GM06990 (cell line): ENCODE results near the gene AUTS2.

Experiments used
- DNase-seq: peaks from one replicate; pipeline ENCODE4 v3.0.0-alpha.2; 2011; ENCODE audit not compliant: insufficient read length; ENCODE audit errors: extremely low read depth
- H3K27me3 ChIP-seq: replicated peaks from 2 replicates; pipeline ENCODE4 v1.6.0; 2011; ENCODE audit warnings: low read length; ENCODE audit not compliant: control insufficient read depth, insufficient read depth
- H3K36me3 ChIP-seq: 2 replicates; pipeline ENCODE4 v1.5.1; 2011; ENCODE audit warnings: low read length; ENCODE audit not compliant: control insufficient read depth, insufficient read depth
- H3K4me3 ChIP-seq: replicated peaks from 2 replicates; pipeline ENCODE4 v1.5.1; 2011; ENCODE audit warnings: low read depth, mild to moderate bottlenecking, control low read depth, low read length
- TF ChIP-seq, protein P1 (sequence below): IDR thresholded peaks from 2 replicates; pipeline ENCODE4 v1.5.1; 2011; ENCODE audit warnings: low read length, control low read depth, mild to moderate bottlenecking, inconsistent platforms; ENCODE audit not compliant: insufficient read depth, poor library complexity, severe bottlenecking

Gene AUTS2

DNA sequence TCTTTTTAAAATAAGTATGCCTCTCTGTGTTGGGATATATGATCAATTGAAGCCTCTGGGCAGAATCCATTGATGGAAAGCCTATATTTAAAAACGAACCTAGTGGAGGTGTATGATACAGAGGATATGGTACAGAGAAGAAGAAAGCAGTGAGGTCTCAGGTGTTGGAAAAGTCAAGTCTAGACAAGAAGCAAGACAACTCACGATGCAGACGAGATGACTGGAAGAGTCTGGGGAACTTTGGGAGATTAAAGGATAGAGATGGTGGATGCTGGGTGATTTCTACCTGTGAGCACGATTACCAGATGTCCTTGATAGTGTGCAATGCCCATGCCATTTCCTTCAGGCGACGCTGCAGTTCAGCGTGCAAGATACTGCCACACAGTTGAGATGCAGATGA, 1009.0 kb downstream of the AUTS2 start:
- H3K27me3 ChIP-seq: no peaks in the 10 kb centered on the region
- H3K36me3 ChIP-seq: no peaks in the 10 kb centered on the region
- no peak overlapping the region for H3K4me3 ChIP-seq
- TF ChIP-seq, protein P1, sequence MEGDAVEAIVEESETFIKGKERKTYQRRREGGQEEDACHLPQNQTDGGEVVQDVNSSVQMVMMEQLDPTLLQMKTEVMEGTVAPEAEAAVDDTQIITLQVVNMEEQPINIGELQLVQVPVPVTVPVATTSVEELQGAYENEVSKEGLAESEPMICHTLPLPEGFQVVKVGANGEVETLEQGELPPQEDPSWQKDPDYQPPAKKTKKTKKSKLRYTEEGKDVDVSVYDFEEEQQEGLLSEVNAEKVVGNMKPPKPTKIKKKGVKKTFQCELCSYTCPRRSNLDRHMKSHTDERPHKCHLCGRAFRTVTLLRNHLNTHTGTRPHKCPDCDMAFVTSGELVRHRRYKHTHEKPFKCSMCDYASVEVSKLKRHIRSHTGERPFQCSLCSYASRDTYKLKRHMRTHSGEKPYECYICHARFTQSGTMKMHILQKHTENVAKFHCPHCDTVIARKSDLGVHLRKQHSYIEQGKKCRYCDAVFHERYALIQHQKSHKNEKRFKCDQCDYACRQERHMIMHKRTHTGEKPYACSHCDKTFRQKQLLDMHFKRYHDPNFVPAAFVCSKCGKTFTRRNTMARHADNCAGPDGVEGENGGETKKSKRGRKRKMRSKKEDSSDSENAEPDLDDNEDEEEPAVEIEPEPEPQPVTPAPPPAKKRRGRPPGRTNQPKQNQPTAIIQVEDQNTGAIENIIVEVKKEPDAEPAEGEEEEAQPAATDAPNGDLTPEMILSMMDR: no peak
- DNase-seq: no peak

DNA sequence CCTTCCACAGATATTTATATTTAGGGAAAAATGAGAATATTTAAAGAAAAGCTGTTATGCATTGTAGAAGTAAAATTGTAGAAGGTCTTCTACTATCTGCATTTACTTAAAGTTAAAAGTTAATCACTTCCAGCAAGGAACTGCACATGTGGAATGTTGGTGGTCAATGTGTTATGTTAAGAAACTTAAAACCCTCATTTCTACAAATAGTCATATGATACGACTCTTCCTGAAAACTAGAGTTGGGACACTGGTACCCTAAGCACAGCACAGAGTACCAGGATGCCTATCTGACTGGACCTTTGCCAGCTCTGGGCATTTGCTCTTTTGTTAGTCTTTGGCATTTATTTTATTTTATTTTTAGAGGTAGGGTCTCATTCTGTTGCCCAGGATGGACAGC, 1009.5 kb downstream of the AUTS2 start:
- Histone ChIP-seq H3K36me3 (no peaks in the 10 kb centered on the region), H3K27me3 (no peaks in the 10 kb centered on the region), H3K4me3 (no peak overlapping the region)
- no peak for DNase-seq
- TF ChIP-seq, protein P1: no peak

DNA sequence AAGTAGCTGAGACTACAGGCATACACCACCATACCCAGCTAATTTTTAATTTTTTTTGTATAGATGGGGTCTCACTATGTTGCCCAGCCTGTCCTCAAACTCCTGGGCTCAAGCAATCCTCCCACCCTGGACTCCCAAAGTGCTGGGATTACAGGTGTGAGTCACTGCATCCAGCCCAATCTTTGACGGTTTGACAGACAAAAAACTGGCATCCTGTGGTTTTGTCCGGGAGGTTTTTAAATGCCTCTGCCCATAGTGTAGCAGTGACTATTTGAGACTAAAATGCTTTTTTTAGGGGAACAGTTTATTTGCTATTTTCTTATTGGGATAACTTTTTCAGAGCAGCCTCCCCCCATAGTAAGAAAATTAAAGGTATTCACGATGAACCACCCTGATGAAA, 1010.0 kb downstream of the AUTS2 start:
- no peaks in the 10 kb centered on the region for H3K36me3 ChIP-seq
- H3K27me3 ChIP-seq: no peaks in the 10 kb centered on the region
- TF ChIP-seq, protein P1: no peak
- DNase-seq: no peak
- H3K4me3 ChIP-seq: no peak overlapping the region

DNA sequence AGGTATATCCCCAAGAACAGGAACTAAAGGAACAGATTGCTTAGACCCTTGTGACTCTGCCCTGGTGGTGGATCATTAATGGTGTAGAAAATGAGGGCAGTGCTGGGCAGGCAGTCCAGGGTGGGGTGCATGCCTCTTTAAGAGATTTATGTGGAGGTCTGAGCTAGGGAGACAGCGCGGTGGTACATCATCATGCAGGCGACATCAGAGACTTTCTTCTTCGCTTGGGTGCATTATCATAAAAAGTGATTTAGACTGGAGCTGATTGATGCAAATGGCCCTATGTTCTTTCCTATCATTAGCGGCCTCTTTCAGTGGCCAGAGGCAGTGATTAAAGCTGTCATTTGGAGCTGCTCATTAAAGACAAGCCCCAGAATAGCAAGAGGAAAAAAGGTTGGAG, 1014.5 kb downstream of the AUTS2 start:
- DNase-seq: no peak
- TF ChIP-seq, protein P1: no peak
- Histone ChIP-seq H3K36me3 (no peaks in the 10 kb centered on the region), H3K27me3 (no peaks in the 10 kb centered on the region), H3K4me3 (no peak overlapping the region)

DNA sequence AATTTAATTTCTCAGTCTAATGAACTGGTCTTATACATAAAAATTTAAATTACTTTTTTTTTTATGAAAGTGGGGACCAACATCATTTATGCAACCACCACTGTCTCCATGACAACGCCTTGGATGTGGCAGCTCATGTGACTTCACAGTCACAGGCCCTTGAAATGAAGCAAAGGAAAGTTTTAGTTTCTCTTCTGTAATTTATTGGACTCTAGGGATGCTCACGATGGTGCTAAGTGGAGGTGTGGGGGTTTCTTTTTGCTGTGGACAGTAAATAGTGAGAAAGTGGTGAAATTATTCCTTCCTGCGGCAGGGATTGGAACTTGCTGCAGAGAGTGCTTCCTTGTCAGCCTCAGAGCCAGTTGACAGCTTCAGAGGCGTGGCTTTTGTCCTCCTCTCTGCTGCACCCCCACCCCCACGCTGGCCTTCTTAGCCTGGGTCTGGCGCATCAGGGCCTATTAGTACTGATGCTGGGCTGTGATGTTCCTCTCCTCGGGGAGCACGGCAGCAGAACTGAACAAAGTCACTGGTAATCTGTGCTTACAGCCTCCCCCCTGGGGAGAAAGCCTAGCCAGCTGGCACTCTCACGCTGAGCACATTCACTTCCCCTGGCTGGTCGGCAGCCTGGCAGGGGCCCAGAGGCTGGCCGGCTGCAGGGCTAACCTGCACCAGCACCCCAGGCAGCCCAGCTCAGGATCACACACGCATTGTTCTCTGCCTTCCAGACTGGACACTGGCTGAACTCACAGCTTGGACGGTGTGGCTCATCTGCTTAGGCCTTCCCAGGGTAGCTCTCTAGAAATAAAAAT, 1016.2 kb downstream of the AUTS2 start:
- TF ChIP-seq, protein P1: no peak
- H3K4me3 ChIP-seq: no peak overlapping the region
- peak; percentile 36 for DNase-seq
- no peaks in the 10 kb centered on the region for H3K27me3 ChIP-seq
- H3K36me3 ChIP-seq: no peaks in the 10 kb centered on the region
